ENCODE results near the gene ZNF184. TPM values are rescaled to one million over a fixed set of nuclear protein-coding genes. Genes with fewer than 3 reads are reported as not detected.

ZNF184 gene
- total and polyA plus RNA-seq, 9 of the 15 experiments (the other 6 are each of a cell fraction or from before 2014, with no cell fraction given): 7.6 to 22.2 (median 12.8) TPM

- TF ChIP-seq ATF2 (CRISPR knock-in tag; IDR thresholded peaks at IDR 0.05) (no peak), DPF2 (IDR thresholded peaks at IDR 0.05) (peak; percentile 54), GATAD2A (IDR thresholded peaks at IDR 0.05) (peak; percentile 89), ZNF311 (CRISPR knock-in tag; IDR thresholded peaks at IDR 0.05) (no peak), ESRRB (CRISPR knock-in tag; IDR thresholded peaks at IDR 0.05; ENCODE audit: borderline replicate concordance) (no peak), ZBTB26 (CRISPR knock-in tag; IDR thresholded peaks at IDR 0.05) (peak; percentile 93; the same call in 1 of the 2 replicates), HLTF (IDR thresholded peaks at IDR 0.05) (peak; percentile 46; the same call in 1 of the 2 replicates), SAFB2 (IDR thresholded peaks at IDR 0.05; ENCODE audit: borderline replicate concordance, low read depth, low read length, severe bottlenecking) (no peak), NCOR1 (IDR thresholded peaks at IDR 0.05) (peak; percentile 8; the same call in 1 of the 2 replicates), ELF4 (CRISPR knock-in tag; IDR thresholded peaks at IDR 0.05) (peak; percentile 67), TRIM25 (IDR thresholded peaks at IDR 0.05; ENCODE audit: borderline replicate concordance) (0 out of 2 replicates have a peak, but pooled peaks have one; percentile 31), MCM5 (IDR thresholded peaks at IDR 0.05; ENCODE audit: low read depth) (no peak), PRDM10 (IDR thresholded peaks at IDR 0.05; ENCODE audit: partially characterized antibody) (no peak), STAT5A (IDR thresholded peaks at IDR 0.05; ENCODE audit: borderline replicate concordance, low read length) (no peak)
Observed at GRCh38 chr6:27500177-27500576, 27.3 kb upstream of the ZNF184 start (continued).

Data from K562 (cell line).